T-cell (primary cell): Measurements from ENCODE around the gene PICALM. TPM values are rescaled to one million over a fixed set of nuclear protein-coding genes. Genes with fewer than 3 reads are reported as not detected.
"Not testable (repeated sequence)": the region's sequence is repeated elsewhere in the genome, so short reads cannot be mapped to it uniquely, and the experiment has no call there.

Source experiments
- ATAC-seq, 4 experiments: fragments of 200-7000 bp in 3 of 4; fragments of 150-1000 bp in 1 of 4; cut with Tn5 transposase; replicated peaks in 1 of 4; 1 replicate in 3 of 4; 2 replicates in 1 of 4; pipeline ENCODE4 v1.10.0; 2021; ENCODE audit warnings: moderate library complexity in 3 of 4, mild to moderate bottlenecking in 2 of 4, moderate number of reproducible peaks in 1 of 4
- CTCF ChIA-PET, 2 donors: fragments of 300-600 bp; sonication (Branson Sonifier 250); formaldehyde crosslinking; loops; one replicate each; lab custom pipeline; 2022; ENCODE audit warnings: antibody characterized with exemption in 2 of 2; lab: Charles Lee
- POLR2A ChIA-PET, 2 donors: fragments of 300-600 bp; sonication (Branson Sonifier 250); formaldehyde crosslinking; loops; one replicate each; lab custom pipeline; 2022; ENCODE audit warnings: antibody characterized with exemption in 2 of 2; lab: Charles Lee
- DNase-seq, 35 experiments: peaks; one replicate each; pipeline versions ENCODE4 v3.0.0 to v3.0.0-alpha.2; 2013 to 2023
- H3K27ac ChIP-seq: one replicate; pipeline ENCODE4 v1.5.1; 2013; ENCODE audit warnings: low read length
- H3K27me3 ChIP-seq, 2 experiments: replicated peaks in 1 of 2; 1 replicate in 1 of 2; 2 replicates in 1 of 2; pipeline versions ENCODE4 v1.6.1 to v1.7.0; 2013; ENCODE audit warnings: low read length in 1 of 2, mixed read lengths in 1 of 2; ENCODE audit not compliant: control insufficient read depth in 2 of 2, insufficient read depth in 2 of 2; ENCODE audit errors: extremely low read depth in 1 of 2
- H3K36me3 ChIP-seq, 2 donors: 1 replicate in 1 of 2; 2 replicates in 1 of 2; pipeline versions ENCODE4 v1.6.1 to v1.7.0; 2013; ENCODE audit warnings: low read length in 1 of 2; ENCODE audit not compliant: control insufficient read depth in 2 of 2, insufficient read depth in 1 of 2; ENCODE audit errors: extremely low read depth in 1 of 2
- H3K4me1 ChIP-seq, 2 experiments: 1 replicate in 1 of 2; 2 replicates in 1 of 2; pipeline versions ENCODE4 v1.6.1 to v1.7.0; 2013; ENCODE audit warnings: low read length in 2 of 2, mixed read lengths in 1 of 2; ENCODE audit not compliant: insufficient read depth in 2 of 2, control insufficient read depth in 1 of 2; ENCODE audit errors: extremely low read depth in 1 of 2
- H3K4me3 ChIP-seq, 2 donors: 1 replicate in 1 of 2; 2 replicates in 1 of 2; pipeline versions ENCODE4 v1.5.1 to v1.7.0; 2013; ENCODE audit warnings: mild to moderate bottlenecking in 2 of 2, low read length in 1 of 2, moderate library complexity in 1 of 2; ENCODE audit not compliant: control insufficient read depth in 1 of 2; ENCODE audit errors: extremely low read depth in 1 of 2
- H3K9me3 ChIP-seq: 2 replicates; pipeline ENCODE4 v1.7.0; 2013
- H3K27ac Mint-ChIP-seq, 2 donors: one replicate each; pipeline ENCODE4 v1.8.0; 2020 to 2021; ENCODE audit warnings: mild to moderate bottlenecking in 2 of 2, mixed read lengths in 2 of 2
- H3K27me3 Mint-ChIP-seq, 2 donors: one replicate each; pipeline ENCODE4 v1.8.0; 2021 to 2022; ENCODE audit warnings: mixed read lengths in 2 of 2
- H3K36me3 Mint-ChIP-seq: one replicate; pipeline ENCODE4 v1.8.0; 2021; ENCODE audit warnings: mixed read lengths
- H3K4me1 Mint-ChIP-seq, 3 donors: one replicate each; pipeline ENCODE4 v1.8.0; 2020 to 2022; ENCODE audit warnings: mixed read lengths in 3 of 3, mild to moderate bottlenecking in 1 of 3
- H3K4me3 Mint-ChIP-seq, 3 donors: one replicate each; pipeline ENCODE4 v1.8.0; 2020 to 2022; ENCODE audit warnings: mild to moderate bottlenecking in 3 of 3, mixed read lengths in 3 of 3, moderate library complexity in 3 of 3
- H3K9me3 Mint-ChIP-seq, 3 donors: one replicate each; pipeline ENCODE4 v1.8.0; 2020 to 2022; ENCODE audit warnings: mixed read lengths in 3 of 3
- WGBS: methylation state at CpG from one replicate; pipeline ENCODE4 v1.1.5; 2013; ENCODE audit warnings: missing lambda C conversion rate; ENCODE audit not compliant: insufficient coverage; 5-methylcytosine and 5-hydroxymethylcytosine counted together
- total RNA-seq, 35 experiments: library from RNA in 6 of 35; stranded (reverse) in 6 of 35; fragments of 120-200 nt in 1 of 35; gene quantifications; one replicate each; pipeline versions ENCODE4 v1.2.1 to v1.2.4 and lab custom pipeline; 2013 to 2026

Gene PICALM
- total RNA-seq, 5 donors from 2014 or later (not counting 1 experiment from before 2014, with no cell fraction given), result 97.7 to 121 (median 105) TPM

DNA sequence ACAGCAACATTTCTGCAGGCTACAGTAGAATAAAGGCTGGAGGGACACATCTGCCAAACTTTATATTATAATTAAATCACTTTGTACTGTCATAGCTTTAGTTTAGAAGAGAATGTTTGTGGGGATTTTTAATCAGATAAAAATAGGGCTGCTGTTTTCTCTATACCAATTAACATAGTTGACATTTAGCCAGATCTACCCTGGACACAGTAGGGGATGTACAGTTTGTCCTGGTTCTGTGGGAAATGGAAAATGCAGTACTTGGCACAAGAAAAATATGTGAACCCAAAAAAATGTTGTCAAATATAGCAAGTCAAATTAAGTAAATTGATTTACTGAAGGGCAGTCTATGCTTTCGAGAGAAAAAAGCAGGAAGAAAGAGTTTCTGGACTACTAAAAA is 20.8 kb upstream of the PICALM start:
- DNase-seq, result no peak
- Mint-ChIP-seq H3K9me3 (no peaks in the 10 kb centered on the region), H3K27ac (no peak overlapping the region), H3K4me3 (no peak overlapping the region), H3K36me3 (no peaks in the 10 kb centered on the region), H3K27me3 (no peaks in the 10 kb centered on the region), H3K4me1 (no peaks in the 10 kb centered on the region)
- no CpG with 5 or more reads among the region's 1 CpG for WGBS
- no peak overlapping the region for H3K4me3 ChIP-seq
- H3K27ac ChIP-seq, result no peak overlapping the region
- ChIA-PET CTCF (interaction anchor here in 1 of 2 donors (0.6 to 0.7 kb wide), 2 partner anchors 14 to 373 kb away, joined by 3 read pairs; no protein-coding TSS in a partner anchor), POLR2A (no interaction called here)
- no peak for ATAC-seq
- no peaks in the 10 kb centered on the region for H3K36me3 ChIP-seq
- H3K4me1 ChIP-seq, result no peaks in the 10 kb centered on the region
- no peaks in the 10 kb centered on the region for H3K27me3 ChIP-seq
- H3K9me3 ChIP-seq, result no peaks in the 10 kb centered on the region

DNA sequence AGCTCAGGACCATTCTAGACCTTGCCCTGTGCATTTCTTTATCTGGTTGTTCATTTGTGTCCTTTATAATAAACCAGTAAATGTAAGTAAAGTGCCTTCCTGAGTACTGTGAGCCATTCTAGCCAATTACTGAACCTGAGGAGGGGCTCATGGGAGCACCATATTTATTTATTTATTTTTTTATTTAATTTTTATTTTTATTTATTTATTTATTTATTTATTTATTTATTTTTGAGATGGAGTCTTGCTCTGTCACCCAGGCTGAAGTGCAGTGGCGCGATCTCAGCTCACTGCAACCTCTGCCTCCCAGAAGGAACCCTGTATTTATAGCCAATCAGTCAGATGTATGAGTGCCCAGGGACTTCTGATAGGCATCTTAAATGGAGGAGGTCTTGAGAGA is 18.8 kb upstream of the PICALM start:
- not testable (repeated sequence) for ATAC-seq

GRCh38 chr11:86087256-86087655 is 18.4 kb upstream of the PICALM start:
- H3K27me3 Mint-ChIP-seq, result no peaks in the 10 kb centered on the region
- H3K4me3 Mint-ChIP-seq, result no peak overlapping the region
- H3K36me3 Mint-ChIP-seq, result no peaks in the 10 kb centered on the region

More for the DNA sequence above, 18.8 kb upstream of the PICALM start:
- H3K27me3 ChIP-seq, DNase-seq, H3K4me1 ChIP-seq, H3K27ac ChIP-seq, H3K4me1 Mint-ChIP-seq, H3K4me3 Mint-ChIP-seq, CTCF ChIA-PET, H3K27me3 Mint-ChIP-seq, H3K27ac Mint-ChIP-seq, H3K36me3 Mint-ChIP-seq, H3K9me3 Mint-ChIP-seq, H3K36me3 ChIP-seq, POLR2A ChIA-PET, H3K9me3 ChIP-seq, H3K4me3 ChIP-seq: not testable (repeated sequence)
- no CpG with 5 or more reads among the region's 2 CpGs for WGBS

GRCh38 chr11:86081455-86081854 is 12.6 kb upstream of the PICALM start:
- no peak overlapping the region for H3K4me3 ChIP-seq
- ChIA-PET POLR2A (no interaction called here), CTCF (no interaction called here)
- no CpG with 5 or more reads among the region's 3 CpGs for WGBS
- no peak overlapping the region for H3K27ac Mint-ChIP-seq
- H3K4me1 Mint-ChIP-seq, result no peaks in the 10 kb centered on the region
- ATAC-seq (no peak), DNase-seq (no peak)
- H3K36me3 ChIP-seq, result no peaks in the 10 kb centered on the region
- H3K36me3 Mint-ChIP-seq, result no peaks in the 10 kb centered on the region
- H3K9me3 Mint-ChIP-seq, result peaks cover 0 to 3% (median 0%) of the 10 kb centered on the region in 3 donors
- no peaks in the 10 kb centered on the region for H3K27me3 Mint-ChIP-seq
- H3K4me1 ChIP-seq, result no peaks in the 10 kb centered on the region
- H3K27me3 ChIP-seq, result no peaks in the 10 kb centered on the region
- H3K4me3 Mint-ChIP-seq, result no peak overlapping the region
- H3K9me3 ChIP-seq, result no peaks in the 10 kb centered on the region
- H3K27ac ChIP-seq, result no peak overlapping the region

More at GRCh38 chr11:86087256-86087655, 18.4 kb upstream of the PICALM start:
- ATAC-seq (no peak), DNase-seq (no peak)
- H3K36me3 ChIP-seq, result no peaks in the 10 kb centered on the region
- Mint-ChIP-seq H3K4me1 (no peaks in the 10 kb centered on the region), H3K27ac (no peak overlapping the region), H3K9me3 (no peaks in the 10 kb centered on the region)
- ChIA-PET CTCF (interaction anchor here in 1 of 2 donors (1.0 kb wide), 1 partner anchor 47 kb away, joined by 4 read pairs; no protein-coding TSS in a partner anchor), POLR2A (no interaction called here)
- H3K27me3 ChIP-seq, result no peaks in the 10 kb centered on the region
- H3K4me1 ChIP-seq, result no peaks in the 10 kb centered on the region
- no CpG with 5 or more reads among the region's 2 CpGs for WGBS
- H3K27ac ChIP-seq, result no peak overlapping the region
- H3K4me3 ChIP-seq, result no peak overlapping the region
- no peaks in the 10 kb centered on the region for H3K9me3 ChIP-seq

- no peaks in the 10 kb centered on the region for H3K27me3 Mint-ChIP-seq
- Histone ChIP-seq H3K27me3 (no peaks in the 10 kb centered on the region), H3K4me3 (no peak overlapping the region), H3K9me3 (no peaks in the 10 kb centered on the region), H3K4me1 (no peaks in the 10 kb centered on the region), H3K27ac (no peak overlapping the region), H3K36me3 (no peaks in the 10 kb centered on the region)
- no peak for DNase-seq
- no peak overlapping the region for H3K27ac Mint-ChIP-seq
- H3K4me3 Mint-ChIP-seq, result no peak overlapping the region
- ChIA-PET POLR2A (no interaction called here), CTCF (interaction anchor here in 1 of 2 donors (0.8 kb wide), 1 partner anchor 50 kb away, joined by 3 read pairs; no protein-coding TSS in a partner anchor)
- peaks cover 0 to 3% (median 0%) of the 10 kb centered on the region in 3 donors for H3K9me3 Mint-ChIP-seq
- WGBS, result 97% methylated on average over 3 of the region's 3 CpGs
- no peaks in the 10 kb centered on the region for H3K4me1 Mint-ChIP-seq
- H3K36me3 Mint-ChIP-seq, result no peaks in the 10 kb centered on the region
- no peak for ATAC-seq
Measured at GRCh38 chr11:86079421-86079820, 10.5 kb upstream of the PICALM start.

DNA sequence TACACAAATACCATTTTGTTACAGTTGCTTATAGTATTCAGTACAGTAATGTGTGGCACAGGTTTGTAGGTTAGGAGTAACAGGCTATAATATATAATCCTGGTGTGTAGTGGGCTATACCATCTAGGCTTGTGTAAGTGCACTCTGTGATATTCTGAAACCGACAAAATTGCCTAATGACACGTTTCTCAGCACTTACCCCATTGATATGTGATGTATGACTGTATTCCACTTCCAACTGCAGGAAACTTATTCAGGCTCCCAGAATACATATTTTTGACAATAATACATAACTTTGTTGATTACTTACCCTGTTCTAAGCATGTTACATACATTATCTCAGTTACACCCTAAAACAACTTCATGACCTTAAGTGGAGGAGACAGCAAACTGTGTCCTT is 5.1 kb upstream of the PICALM start:
- Mint-ChIP-seq H3K4me1 (peaks cover 8 to 12% (median 8%) of the 10 kb centered on the region in 3 donors), H3K27ac (no peak overlapping the region), H3K9me3 (peaks cover 0 to 3% (median 0%) of the 10 kb centered on the region in 3 donors), H3K27me3 (peaks cover 0 to 3% of the 10 kb centered on the region in 2 donors), H3K4me3 (no peak overlapping the region), H3K36me3 (no peaks in the 10 kb centered on the region)
- H3K36me3 ChIP-seq, result no peaks in the 10 kb centered on the region
- no CpG with 5 or more reads among the region's 2 CpGs for WGBS
- ChIA-PET POLR2A (interaction anchor here in 1 of 2 donors (0.6 kb wide), 2 partner anchors 79 to 131 kb away, joined by 4 read pairs; no protein-coding TSS in a partner anchor), CTCF (interaction anchor here (0.7 to 0.9 kb wide), 2 partner anchors 32 to 142 kb away, joined by 3 read pairs; no protein-coding TSS in a partner anchor)
- DNase-seq (no peak), ATAC-seq (no peak)
- peaks cover 0 to 7% of the 10 kb centered on the region in 2 experiments for H3K4me1 ChIP-seq
- H3K27ac ChIP-seq, result no peak overlapping the region
- no peaks in the 10 kb centered on the region for H3K27me3 ChIP-seq
- no peak overlapping the region for H3K4me3 ChIP-seq
- no peaks in the 10 kb centered on the region for H3K9me3 ChIP-seq
